Cardiac muscle cell (in vitro differentiated cells and primary cell): ENCODE data around the gene PES1. TPM values are rescaled to one million over a fixed set of nuclear protein-coding genes. Genes with fewer than 3 reads are reported as not detected.

Experiments used
- DNase-seq, 2 donors: peaks; one replicate each; pipeline versions ENCODE4 v3.0.0 to v3.0.0-alpha.2; 2010 to 2017; ENCODE audit warnings: low read depth in 1 of 2, low spot score in 1 of 2
- H3K27ac ChIP-seq: fragments of 200-600 bp; sonication (generic); 2 replicates; pipeline ENCODE4 v1.5.1; 2016
- H3K27me3 ChIP-seq: fragments of 200-600 bp; sonication (generic); 2 replicates; pipeline ENCODE4 v1.6.0; 2016; ENCODE audit warnings: control low read depth
- H3K36me3 ChIP-seq: fragments of 200-600 bp; sonication (generic); 2 replicates; pipeline ENCODE4 v1.5.1; 2016; ENCODE audit warnings: control low read depth
- H3K4me1 ChIP-seq: fragments of 200-600 bp; sonication (generic); 2 replicates; pipeline ENCODE4 v1.8.1; 2017; ENCODE audit warnings: low read depth, mild to moderate bottlenecking, mixed run types
- H3K4me3 ChIP-seq: fragments of 200-600 bp; sonication (generic); 2 replicates; pipeline ENCODE4 v1.5.1; 2016; ENCODE audit warnings: mild to moderate bottlenecking
- H3K9me3 ChIP-seq: fragments of 200-600 bp; sonication (generic); 2 replicates; pipeline ENCODE4 v1.5.1; 2017; ENCODE audit warnings: low read depth, mild to moderate bottlenecking, control low read depth
- polyA plus RNA-seq: library from polyadenylated mRNA; unstranded; fragments of >200 nt; fragmentation: Nextera tagmentation; extraction: Ambion mirVana; gene quantifications from 2 replicates; pipeline ENCODE4 v1.2.1, GENCODE V29; 2016
- total RNA-seq: library from RNA; depleted of rRNA; stranded (reverse); fragments of >200 nt; gene quantifications from 2 replicates; pipeline ENCODE4 v1.2.3, GENCODE V29; 2016
- TF ChIP-seq, protein P1 (sequence below): IDR thresholded peaks from 2 replicates; pipeline ENCODE4 v1.5.1; 2012; ENCODE audit warnings: low read depth, mild to moderate bottlenecking, low read length

The PES1 gene
- total and polyA plus RNA-seq, 2 experiments from 2014 or later = 49.1 to 57.7 TPM

GRCh38 chr22:30586414-30586813 lies 5.3 kb downstream of the PES1 start:
- H3K9me3 ChIP-seq = no peaks in the 10 kb centered on the region
- H3K4me3 ChIP-seq = no peak overlapping the region
- peaks cover 7% of the 10 kb centered on the region for H3K4me1 ChIP-seq
- TF ChIP-seq, protein P1, sequence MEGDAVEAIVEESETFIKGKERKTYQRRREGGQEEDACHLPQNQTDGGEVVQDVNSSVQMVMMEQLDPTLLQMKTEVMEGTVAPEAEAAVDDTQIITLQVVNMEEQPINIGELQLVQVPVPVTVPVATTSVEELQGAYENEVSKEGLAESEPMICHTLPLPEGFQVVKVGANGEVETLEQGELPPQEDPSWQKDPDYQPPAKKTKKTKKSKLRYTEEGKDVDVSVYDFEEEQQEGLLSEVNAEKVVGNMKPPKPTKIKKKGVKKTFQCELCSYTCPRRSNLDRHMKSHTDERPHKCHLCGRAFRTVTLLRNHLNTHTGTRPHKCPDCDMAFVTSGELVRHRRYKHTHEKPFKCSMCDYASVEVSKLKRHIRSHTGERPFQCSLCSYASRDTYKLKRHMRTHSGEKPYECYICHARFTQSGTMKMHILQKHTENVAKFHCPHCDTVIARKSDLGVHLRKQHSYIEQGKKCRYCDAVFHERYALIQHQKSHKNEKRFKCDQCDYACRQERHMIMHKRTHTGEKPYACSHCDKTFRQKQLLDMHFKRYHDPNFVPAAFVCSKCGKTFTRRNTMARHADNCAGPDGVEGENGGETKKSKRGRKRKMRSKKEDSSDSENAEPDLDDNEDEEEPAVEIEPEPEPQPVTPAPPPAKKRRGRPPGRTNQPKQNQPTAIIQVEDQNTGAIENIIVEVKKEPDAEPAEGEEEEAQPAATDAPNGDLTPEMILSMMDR = no peak
- H3K27ac ChIP-seq = no peak overlapping the region
- DNase-seq = no peak
- no peaks in the 10 kb centered on the region for H3K27me3 ChIP-seq
- peaks cover 40% of the 10 kb centered on the region for H3K36me3 ChIP-seq

GRCh38 chr22:30584441-30584840 lies 7.3 kb downstream of the PES1 start:
- Histone ChIP-seq H3K4me3 (no peak overlapping the region), H3K27me3 (no peaks in the 10 kb centered on the region), H3K4me1 (no peaks in the 10 kb centered on the region), H3K9me3 (no peaks in the 10 kb centered on the region), H3K36me3 (peaks cover 58% of the 10 kb centered on the region), H3K27ac (no peak overlapping the region)
- no peak for DNase-seq
- TF ChIP-seq, protein P1 = no peak

DNA sequence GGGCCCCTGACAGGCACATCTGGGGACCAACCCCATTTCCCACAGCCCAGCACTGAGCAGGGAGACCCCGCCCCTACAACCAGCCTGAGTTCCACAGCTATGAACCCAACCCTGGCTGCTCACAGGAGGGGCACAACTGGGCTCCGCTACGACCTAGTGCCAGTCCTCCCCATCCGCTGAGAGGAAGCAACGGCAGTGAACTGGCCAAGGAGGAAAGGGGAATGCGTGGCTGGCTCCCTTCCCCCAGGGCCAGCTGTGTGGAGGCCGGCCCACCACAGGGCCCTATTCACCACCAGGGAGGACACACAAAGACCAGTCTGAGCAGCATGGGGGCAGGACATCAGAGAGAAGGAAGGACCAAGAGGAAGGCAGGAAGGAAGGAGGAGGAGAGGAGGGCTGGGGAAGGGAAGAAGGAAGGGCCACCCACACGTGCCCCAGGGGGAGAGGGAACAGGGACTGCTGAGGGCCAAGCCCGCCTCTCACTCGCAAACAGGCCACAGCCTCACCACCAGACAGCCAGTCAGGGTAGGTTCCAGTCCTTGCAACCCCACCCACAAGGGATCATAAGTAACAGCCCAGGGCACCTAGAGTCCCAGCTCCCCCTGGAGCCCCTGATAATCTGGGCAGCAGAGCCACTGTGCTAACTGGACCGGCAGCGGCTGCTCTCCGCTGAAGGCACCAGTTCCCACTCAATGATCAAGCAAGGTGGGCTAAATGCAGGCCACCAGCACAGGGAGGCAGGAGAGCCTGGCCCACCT lies 8.7 kb downstream of the PES1 start:
- H3K27me3 ChIP-seq = no peaks in the 10 kb centered on the region
- TF ChIP-seq, protein P1 = no peak
- no peak overlapping the region for H3K4me3 ChIP-seq
- no peak for DNase-seq
- no peaks in the 10 kb centered on the region for H3K4me1 ChIP-seq
- no peaks in the 10 kb centered on the region for H3K9me3 ChIP-seq
- H3K36me3 ChIP-seq = peaks cover 65% of the 10 kb centered on the region
- H3K27ac ChIP-seq = no peak overlapping the region

DNA sequence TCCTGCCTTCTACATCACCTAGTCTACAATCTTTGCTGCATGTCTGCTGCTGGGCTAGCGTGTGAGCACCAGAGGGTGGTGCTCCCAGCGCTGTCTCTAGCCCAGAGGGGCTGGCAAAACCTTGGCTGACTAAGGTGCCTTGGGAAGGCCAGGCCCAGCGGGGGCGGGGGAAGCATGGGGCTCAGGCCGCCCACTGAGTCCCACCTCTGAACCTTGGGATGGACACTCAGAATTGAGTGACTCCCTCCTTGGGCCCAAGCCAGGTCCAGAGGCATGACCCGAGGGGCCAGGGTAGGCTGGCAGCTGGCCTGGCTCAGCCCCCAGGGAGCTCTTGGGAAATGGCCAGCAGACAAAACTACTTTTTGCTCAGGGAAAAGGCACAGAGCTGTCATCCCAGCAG lies 9.7 kb downstream of the PES1 start:
- H3K27me3 ChIP-seq = no peaks in the 10 kb centered on the region
- no peaks in the 10 kb centered on the region for H3K9me3 ChIP-seq
- H3K4me1 ChIP-seq = no peaks in the 10 kb centered on the region
- TF ChIP-seq, protein P1 = no peak
- DNase-seq = no peak
- H3K36me3 ChIP-seq = peaks cover 64% of the 10 kb centered on the region
- no peak overlapping the region for H3K4me3 ChIP-seq
- no peak overlapping the region for H3K27ac ChIP-seq

- no peaks in the 10 kb centered on the region for H3K27me3 ChIP-seq
- H3K9me3 ChIP-seq = no peaks in the 10 kb centered on the region
- no peak overlapping the region for H3K27ac ChIP-seq
- no peak for DNase-seq
- no peaks in the 10 kb centered on the region for H3K4me1 ChIP-seq
- no peak overlapping the region for H3K4me3 ChIP-seq
- peaks cover 57% of the 10 kb centered on the region for H3K36me3 ChIP-seq
- TF ChIP-seq, protein P1 = no peak
These were observed 10.8 kb downstream of the PES1 start for GRCh38 chr22:30580896-30581295.
